NCI-H2171 (cell line): ENCODE results near the gene ZNF283.

Experiments used
- DNase-seq: peaks from one replicate; lab custom pipeline; 2025; lab: John Stamatoyannopoulos, UW

ZNF283 gene

DNA sequence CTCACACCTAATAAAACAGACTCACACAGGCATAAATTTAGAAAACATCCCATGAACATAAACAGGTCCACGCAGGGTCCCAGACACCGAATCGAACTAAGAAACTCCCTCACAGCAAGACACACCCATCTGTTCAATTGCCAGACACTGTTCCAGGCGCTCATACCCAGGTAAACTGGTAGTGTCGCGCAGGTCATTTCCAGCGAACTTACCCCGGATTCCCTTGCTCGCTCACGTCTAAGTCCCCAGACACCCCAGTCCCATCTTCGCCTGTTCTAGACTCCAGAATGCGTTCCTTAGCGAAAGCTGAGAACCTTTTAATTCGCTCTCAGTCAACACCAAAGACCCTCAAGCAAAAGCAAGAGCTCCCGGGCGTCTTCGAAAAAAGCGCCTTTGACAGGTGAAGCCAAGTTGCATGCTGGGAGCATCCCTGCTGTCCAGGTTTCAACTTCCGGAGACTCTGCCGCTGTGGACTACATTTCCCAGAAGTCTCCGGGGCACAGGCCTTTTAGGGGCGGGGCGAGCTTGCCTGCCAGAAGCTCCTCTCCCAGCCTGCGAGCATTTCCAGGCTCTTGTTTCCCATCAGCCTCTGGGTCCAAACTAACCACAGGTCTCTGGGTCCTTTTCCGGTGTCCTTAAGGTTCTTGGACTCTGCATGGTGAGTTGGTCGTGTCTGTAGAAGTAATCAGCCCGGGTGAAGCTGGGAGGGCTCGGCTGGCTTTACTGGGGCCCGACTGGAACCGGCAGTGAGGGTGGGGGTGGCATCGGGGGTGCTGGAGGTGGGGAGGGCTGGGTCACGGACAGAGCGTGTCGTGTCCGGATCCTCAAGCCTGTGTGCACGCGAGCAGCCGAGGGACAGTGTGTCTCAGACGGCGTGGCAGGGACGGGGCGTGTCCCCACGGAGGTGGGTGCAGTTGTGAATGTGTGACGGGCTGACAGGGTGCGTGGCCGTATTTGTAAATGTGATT lies at the start of gene ZNF283:
Gene ZNF283 (plus strand): TSS at position 535 of the 968 bp plus-strand sequence. CDS start 6,184 bp downstream, outside the sequence.
- peak; percentile 79 for DNase-seq

DNA sequence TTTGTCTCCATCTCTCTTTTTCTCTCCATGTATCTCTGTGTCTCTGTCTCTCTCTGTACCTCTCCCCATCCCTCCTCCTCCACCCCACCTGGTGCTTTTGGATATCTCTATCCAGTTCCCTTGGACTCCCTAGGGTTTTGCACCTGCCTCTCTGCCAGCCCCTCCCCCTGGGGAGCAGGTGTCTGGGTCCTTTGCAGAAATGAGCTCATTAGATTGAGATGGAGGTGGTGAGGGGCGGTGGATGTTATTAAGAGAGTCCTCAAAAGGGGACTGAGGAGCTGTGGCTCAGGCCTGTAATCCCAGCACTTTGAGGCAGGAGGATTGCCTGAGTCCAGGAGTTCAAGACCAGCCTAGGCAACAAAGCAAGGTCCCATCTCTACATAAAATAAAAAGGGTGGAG lies 48.5 kb upstream of the ZNF283 start:
- peak; percentile 94 for DNase-seq

- DNase-seq, result no peak
These were observed 47.8 kb upstream of the ZNF283 start for GRCh38 chr19:43779147-43779819.

GRCh38 chr19:43779820-43780219 lies 47.3 kb upstream of the ZNF283 start:
- DNase-seq, result no peak

- DNase-seq, result no peak
These were observed 46.2 kb upstream of the ZNF283 start, which contains the start of gene KCNN4 for GRCh38 chr19:43780706-43781525. KCNN4 (minus strand) TSS chr19:43780973; CDS start chr19:43780861, 112 bp downstream.

- no peak for DNase-seq
These were observed 45.4 kb upstream of the ZNF283 start for GRCh38 chr19:43781630-43782310.

DNA sequence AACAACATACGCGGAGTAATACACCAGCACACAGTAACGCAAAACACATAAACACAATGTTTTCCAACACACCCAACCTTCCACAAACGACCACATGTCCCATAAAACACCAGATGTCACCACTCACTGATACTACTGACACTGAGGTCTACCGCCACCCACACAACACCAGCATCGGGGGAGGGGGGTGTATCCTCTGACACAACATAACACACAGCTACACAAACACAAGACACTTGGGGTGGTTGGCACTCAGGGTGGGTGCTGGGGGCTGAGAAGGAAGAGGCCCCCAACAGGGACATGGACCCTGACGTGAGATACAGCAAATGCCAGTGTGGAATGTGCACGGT lies 44.8 kb upstream of the ZNF283 start:
- no peak for DNase-seq

GRCh38 chr19:43782689-43783231 lies 44.4 kb upstream of the ZNF283 start:
- DNase-seq, result no peak

GRCh38 chr19:43783636-43784035 lies 43.5 kb upstream of the ZNF283 start:
- DNase-seq, result no peak

DNA sequence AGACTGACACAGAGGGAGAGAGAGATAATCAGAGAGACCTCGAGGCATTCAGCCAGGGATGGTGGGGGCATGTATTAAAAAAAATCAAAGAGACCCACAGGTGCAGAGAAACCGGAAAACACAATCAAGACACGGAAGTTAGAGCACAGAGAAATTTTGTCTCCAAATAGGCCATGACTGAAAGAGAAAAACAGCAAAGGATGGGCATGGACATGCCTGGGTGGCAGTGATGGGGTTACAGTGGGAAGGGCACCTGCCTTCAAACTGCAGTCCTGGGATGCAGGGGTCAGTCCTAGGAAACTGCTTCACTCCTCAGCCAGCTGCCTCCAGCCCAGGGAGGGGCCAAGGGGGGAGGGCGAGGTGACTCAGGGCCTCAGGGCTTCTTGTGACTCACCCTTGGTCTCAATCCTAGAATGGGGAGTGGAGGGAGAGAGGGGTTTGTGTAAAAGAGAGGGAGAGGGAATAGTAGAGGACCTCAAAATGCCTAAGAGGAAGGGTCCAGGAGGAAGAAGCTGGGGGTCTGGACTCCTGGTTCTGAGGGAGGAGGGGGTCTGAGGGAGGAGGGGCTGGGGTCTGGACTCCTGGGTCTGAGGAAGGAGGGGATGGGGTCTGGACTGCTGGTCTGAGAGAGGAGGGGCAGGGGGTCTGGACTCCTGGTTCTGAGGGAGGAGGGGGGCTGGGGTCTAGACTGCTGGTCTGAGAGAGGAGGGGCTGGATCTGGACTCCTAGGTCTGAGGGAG lies 42.7 kb upstream of the ZNF283 start:
- no peak for DNase-seq

- no peak for DNase-seq
These were observed 41.9 kb upstream of the ZNF283 start for GRCh38 chr19:43784981-43785808.

DNA sequence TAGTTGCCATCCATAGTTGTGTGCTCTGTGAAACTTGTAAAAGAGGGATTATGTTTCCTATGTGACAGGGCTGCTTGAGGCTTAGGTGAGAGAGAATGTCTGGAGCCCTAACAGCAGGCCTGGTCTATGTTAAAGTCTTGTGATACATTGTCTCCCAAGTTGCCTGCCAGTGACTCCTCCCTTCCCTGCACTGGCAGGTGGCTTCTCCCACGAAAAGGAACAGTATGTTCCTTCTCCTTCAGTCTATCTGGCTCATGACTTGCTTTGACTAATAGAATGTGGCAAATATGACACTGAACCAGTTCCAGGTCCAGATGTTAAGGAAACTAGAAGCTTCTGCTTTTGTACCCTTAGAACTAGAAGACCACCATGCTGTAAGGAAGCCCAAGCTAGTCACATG lies 40.5 kb upstream of the ZNF283 start:
- no peak for DNase-seq

DNA sequence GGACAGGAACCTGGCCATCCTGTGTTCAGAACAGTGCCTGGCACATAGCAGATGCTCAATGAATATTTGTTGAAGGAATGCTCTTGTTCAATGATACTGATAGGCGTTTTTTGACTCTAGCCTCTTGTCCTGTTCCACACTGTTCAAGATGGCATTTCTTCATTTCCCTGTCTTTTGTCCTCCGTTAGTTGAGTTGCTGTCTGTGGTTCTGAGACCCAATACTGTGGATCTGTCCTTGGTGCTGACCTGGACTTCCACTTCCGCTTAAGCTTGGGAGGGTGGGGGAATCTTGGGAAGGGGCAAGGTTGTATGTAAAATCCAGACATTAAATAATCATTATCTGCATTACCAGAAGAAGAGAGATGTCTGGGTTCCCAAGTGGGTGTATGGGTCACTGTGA lies 38.1 kb upstream of the ZNF283 start:
- DNase-seq, result no peak

- no peak for DNase-seq
These were observed 36.5 kb upstream of the ZNF283 start for GRCh38 chr19:43790587-43790986.

DNA sequence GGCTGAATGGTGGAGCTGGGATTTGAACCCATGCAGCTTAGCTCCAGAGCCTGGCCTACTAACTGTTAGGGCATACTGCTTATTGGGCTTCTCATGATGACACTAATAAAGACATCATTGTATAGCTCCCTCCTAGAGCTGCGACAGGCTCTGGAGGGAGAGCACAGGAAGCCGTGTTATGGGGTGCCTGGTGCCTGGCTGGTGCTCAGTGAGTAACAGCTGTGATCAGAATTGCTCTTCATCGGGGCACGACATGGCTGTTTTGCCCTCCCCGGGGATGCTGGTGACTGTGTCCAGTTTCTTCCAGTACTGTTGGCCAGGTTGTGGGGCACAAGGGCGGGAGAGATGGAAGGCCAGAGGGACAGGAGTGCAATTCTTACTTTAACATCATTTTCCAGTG lies 30.0 kb upstream of the ZNF283 start:
- DNase-seq, result no peak

DNA sequence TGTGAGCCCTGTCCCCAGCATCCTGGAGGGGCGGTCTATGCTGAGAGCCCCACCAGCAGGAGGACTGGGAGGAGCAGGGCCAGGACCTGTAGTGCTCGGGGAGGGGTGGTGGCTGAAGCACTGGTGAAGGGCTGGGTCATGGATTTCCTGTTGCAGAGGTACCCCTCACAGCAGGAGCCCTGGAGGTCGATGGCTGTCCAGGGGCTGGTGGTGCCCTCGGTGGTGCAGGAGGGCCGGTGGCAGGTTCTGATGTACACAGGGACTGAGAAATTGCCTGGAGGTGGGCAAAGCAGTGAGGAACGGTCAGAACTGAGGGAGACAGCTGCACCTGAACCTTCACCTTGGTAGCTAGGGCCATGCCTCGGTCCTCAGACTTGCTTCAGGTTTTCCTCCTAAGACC lies 29.6 kb upstream of the ZNF283 start:
- DNase-seq, result no peak

DNA sequence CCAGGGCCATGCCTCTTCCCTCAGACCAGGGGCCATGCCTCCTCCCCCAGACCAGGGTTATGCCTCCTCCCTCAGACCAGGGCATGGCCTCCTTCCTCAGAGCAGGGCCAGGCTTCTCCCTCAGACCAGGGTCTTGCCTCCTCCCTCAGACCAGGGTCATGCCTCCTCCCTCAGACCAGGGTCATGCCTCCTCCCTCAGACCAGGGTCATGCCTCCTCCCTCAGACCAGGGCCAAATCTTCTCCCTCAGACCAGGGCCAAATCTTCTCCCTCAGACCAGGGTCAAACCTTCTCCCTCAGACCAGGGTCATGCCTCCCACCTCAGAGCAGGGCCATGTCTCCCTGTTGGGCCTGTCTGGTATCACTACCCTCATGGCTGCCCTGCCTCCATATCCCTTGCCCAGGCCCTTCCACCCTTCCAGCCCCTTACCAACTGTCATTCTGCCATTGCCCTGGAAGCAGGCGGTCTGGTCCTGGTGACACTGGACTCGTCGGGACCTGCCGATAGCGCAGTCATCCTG lies 29.0 kb upstream of the ZNF283 start:
- DNase-seq, result no peak

DNA sequence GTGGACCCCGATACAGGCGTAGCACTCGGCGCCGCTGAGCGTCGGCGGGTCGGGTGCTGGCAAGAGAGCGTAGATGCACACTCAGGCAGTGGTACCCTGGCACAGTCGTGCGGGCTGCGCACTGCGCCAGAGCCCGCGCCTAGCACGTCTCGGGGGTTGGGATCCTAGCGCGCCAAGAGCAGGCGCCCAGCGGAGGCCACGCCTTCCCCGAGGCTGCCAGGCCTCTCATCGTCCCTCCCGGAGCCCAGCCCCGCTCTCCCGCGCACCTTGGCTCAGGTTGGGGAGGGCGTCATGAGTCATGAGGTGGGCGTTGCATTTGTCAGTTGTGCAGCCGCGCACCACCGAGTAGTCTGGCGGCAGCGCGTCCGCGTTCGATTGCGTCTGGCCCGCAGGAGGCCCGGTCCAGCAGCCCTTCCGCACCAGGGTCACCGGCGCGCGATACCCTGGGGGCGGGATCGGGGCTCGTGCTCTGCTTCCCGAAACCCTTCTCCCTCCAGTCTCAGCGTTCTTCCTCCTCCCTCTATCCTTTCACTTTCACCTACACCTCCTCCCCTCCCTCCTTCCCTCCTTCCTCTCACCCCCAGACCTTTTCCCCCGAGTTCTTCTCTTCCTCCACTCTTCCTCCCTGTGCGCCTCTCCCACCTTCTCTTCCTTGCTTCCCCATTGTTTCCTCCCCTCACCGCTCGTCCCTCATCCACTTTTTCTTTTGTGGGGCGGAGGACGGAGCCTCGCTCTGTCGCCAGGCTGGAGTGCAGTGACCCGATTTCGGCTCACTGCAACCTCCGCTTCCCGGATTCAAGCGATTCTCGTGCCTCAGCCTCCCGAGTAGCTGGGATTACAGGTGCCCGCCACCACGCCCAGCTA lies 28.3 kb upstream of the ZNF283 start:
- DNase-seq, result peak; percentile 81
